ACHN (cell line): Measurements from ENCODE around the gene RBP4.
"Not testable (repeated sequence)": the region's sequence is repeated elsewhere in the genome, so short reads cannot be mapped to it uniquely, and the experiment has no call there.

Experiments
- DNase-seq: peaks from one replicate; pipeline ENCODE4 v3.0.0-alpha.2; 2015
- in situ Hi-C: cut with HindIII; loops from 2 replicates; pipeline ENCODE4 v1.10.0; 2017; ENCODE audit warnings: low sequenced_read_pairs, low pct_ligation_motif_present, low pct_unique_long_range_greater_than_20kb

RBP4 gene

DNA sequence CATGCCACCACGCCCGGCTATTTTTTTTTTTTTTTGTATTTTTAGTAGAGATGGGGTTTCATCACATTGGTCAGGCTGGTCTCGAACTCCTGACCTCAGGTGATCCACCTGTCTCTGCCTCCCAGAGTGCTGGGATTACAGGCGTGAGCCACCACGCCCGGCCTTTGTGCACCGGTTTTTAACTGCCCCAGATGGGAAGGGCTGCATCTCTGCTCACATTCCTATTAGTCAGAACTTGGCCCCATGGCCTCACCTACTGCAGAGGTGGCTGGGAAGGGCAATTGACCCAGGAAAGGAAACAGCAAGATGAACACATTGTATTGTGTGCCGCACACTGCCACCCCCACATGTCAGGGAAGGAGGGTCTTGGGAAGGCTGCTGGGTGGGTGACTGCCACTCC is 54.0 kb downstream of the RBP4 start:
- not testable (repeated sequence) for DNase-seq

DNA sequence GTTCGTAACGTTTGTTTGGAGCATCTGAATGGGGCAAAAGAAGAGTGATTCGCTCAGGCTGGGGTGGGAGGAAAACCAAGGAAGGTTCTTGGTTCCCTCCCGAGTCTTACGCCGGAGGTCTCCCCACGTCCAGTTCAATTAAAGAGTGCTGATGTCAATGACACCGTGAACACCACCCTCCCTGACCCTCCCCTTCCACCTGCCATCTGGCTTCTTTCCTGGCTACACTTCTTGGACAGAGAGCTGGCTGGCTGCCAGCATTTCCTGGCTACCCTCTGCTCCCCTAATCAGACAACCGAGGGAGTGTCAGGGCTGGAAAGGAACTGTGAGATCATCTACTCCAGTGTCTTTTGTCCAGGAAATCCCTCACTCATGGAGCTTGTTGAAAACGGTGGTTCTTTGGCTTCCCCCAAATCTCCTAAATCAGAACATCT is 58.7 kb downstream of the RBP4 start:
- no peak for DNase-seq
- in situ Hi-C loops = no loop called here

More for the DNA sequence above, 54.0 kb downstream of the RBP4 start:
- in situ Hi-C loops = not testable (repeated sequence)
